H9 (cell line): Measurements from ENCODE around the gene TAF4. TPM values are rescaled to one million over a fixed set of nuclear protein-coding genes. Genes with fewer than 3 reads are reported as not detected.

Experiments used
- DNase-seq: peaks from one replicate; pipeline ENCODE4 v3.0.0-alpha.2; 2017
- H2AFZ ChIP-seq: one replicate; pipeline ENCODE4 v1.6.1; 2013; ENCODE audit warnings: mild to moderate bottlenecking, low read length, control low read depth, moderate library complexity
- H2AK5ac ChIP-seq: 2 replicates; pipeline ENCODE4 v1.6.1; 2013; ENCODE audit warnings: low read length, control low read depth, mixed read lengths; ENCODE audit not compliant: insufficient read length
- H2BK120ac ChIP-seq: one replicate; pipeline ENCODE4 v1.6.1; 2013; ENCODE audit warnings: low read depth, mild to moderate bottlenecking, low read length, control low read depth, inconsistent platforms; ENCODE audit not compliant: poor library complexity, severe bottlenecking
- H2BK12ac ChIP-seq: 2 replicates; pipeline ENCODE4 v1.6.1; 2013; ENCODE audit warnings: low read length, control low read depth, mixed read lengths, low read depth; ENCODE audit not compliant: insufficient read length
- H2BK15ac ChIP-seq: 2 replicates; pipeline ENCODE4 v1.6.1; 2013; ENCODE audit warnings: low read depth, low read length, control low read depth
- H2BK20ac ChIP-seq: one replicate; pipeline ENCODE4 v1.6.1; 2013; ENCODE audit warnings: low read depth, mild to moderate bottlenecking, low read length, control low read depth, inconsistent platforms; ENCODE audit not compliant: poor library complexity, severe bottlenecking
- H2BK5ac ChIP-seq: 2 replicates; pipeline ENCODE4 v1.6.1; 2013; ENCODE audit warnings: low read length, control low read depth, mixed read lengths; ENCODE audit not compliant: insufficient read length
- H3K14ac ChIP-seq: 2 replicates; pipeline ENCODE4 v1.6.1; 2013; ENCODE audit warnings: low read length, control low read depth; ENCODE audit not compliant: insufficient read depth
- H3K18ac ChIP-seq: 2 replicates; pipeline ENCODE4 v1.6.1; 2013; ENCODE audit warnings: low read depth, mild to moderate bottlenecking, mixed read lengths, low read length, control low read depth; ENCODE audit not compliant: insufficient read length
- H3K23ac ChIP-seq: 2 replicates; pipeline ENCODE4 v1.6.1; 2013; ENCODE audit warnings: low read length, control low read depth, mixed read lengths, low read depth; ENCODE audit not compliant: insufficient read length
- H3K23me2 ChIP-seq: 2 replicates; pipeline ENCODE4 v1.6.1; 2013; ENCODE audit warnings: low read depth, mild to moderate bottlenecking, mixed read lengths, low read length, control low read depth; ENCODE audit not compliant: insufficient read length, poor library complexity, severe bottlenecking
- H3K27ac ChIP-seq: 2 replicates; pipeline ENCODE4 v1.5.1; 2013; ENCODE audit warnings: low read length, control low read depth, mixed read lengths, low read depth; ENCODE audit not compliant: insufficient read length
- H3K27me3 ChIP-seq: 2 replicates; pipeline ENCODE4 v1.6.1; 2013; ENCODE audit warnings: low read length, control low read depth, inconsistent platforms; ENCODE audit not compliant: insufficient read depth
- H3K4ac ChIP-seq: 2 replicates; pipeline ENCODE4 v1.6.1; 2013; ENCODE audit warnings: low read depth, mild to moderate bottlenecking, control low read depth, inconsistent platforms, low read length, moderate library complexity
- H3K4me1 ChIP-seq: 2 replicates; pipeline ENCODE4 v1.6.1; 2013; ENCODE audit warnings: low read length, control low read depth, inconsistent platforms; ENCODE audit not compliant: insufficient read depth
- H3K4me2 ChIP-seq: 2 replicates; pipeline ENCODE4 v1.6.1; 2013; ENCODE audit warnings: low read length, control low read depth, mixed read lengths; ENCODE audit not compliant: insufficient read length, insufficient read depth
- H3K56ac ChIP-seq: 2 replicates; pipeline ENCODE4 v1.6.1; 2013; ENCODE audit warnings: low read depth, mild to moderate bottlenecking, mixed read lengths, low read length, control low read depth; ENCODE audit not compliant: insufficient read length
- H3K79me1 ChIP-seq: 2 replicates; pipeline ENCODE4 v1.6.1; 2013; ENCODE audit warnings: low read depth, mild to moderate bottlenecking, moderate library complexity, low read length, control low read depth, inconsistent platforms; ENCODE audit not compliant: insufficient read depth, poor library complexity, severe bottlenecking
- H3K79me2 ChIP-seq: 2 replicates; pipeline ENCODE4 v1.6.1; 2013; ENCODE audit warnings: low read length, control low read depth, inconsistent platforms; ENCODE audit not compliant: insufficient read depth
- H3K9ac ChIP-seq: 2 replicates; pipeline ENCODE4 v1.6.1; 2013; ENCODE audit warnings: low read length, control low read depth, mixed read lengths; ENCODE audit not compliant: insufficient read length; ENCODE audit errors: extremely low read depth
- H3K9me3 ChIP-seq: one replicate; pipeline ENCODE4 v1.6.1; 2013; ENCODE audit warnings: low read depth, low read length, inconsistent platforms; ENCODE audit not compliant: control insufficient read depth
- H3T11ph ChIP-seq: one replicate; pipeline ENCODE4 v1.6.1; 2013; ENCODE audit warnings: mild to moderate bottlenecking, low read length, control low read depth, inconsistent platforms
- H4K20me1 ChIP-seq: one replicate; pipeline ENCODE4 v1.6.1; 2013; ENCODE audit not compliant: control insufficient read depth, insufficient read length, insufficient read depth
- H4K5ac ChIP-seq: 2 replicates; pipeline ENCODE4 v1.6.1; 2013; ENCODE audit warnings: low read depth, mild to moderate bottlenecking, mixed read lengths, low read length, control low read depth; ENCODE audit not compliant: insufficient read length
- H4K8ac ChIP-seq: replicated peaks from 2 replicates; pipeline ENCODE4 v1.6.1; 2013; ENCODE audit warnings: low read length, control low read depth, mixed read lengths, low read depth; ENCODE audit not compliant: insufficient read length
- H4K91ac ChIP-seq: 2 replicates; pipeline ENCODE4 v1.6.1; 2013; ENCODE audit warnings: low read depth, mild to moderate bottlenecking, moderate library complexity, mixed read lengths, low read length, control low read depth; ENCODE audit not compliant: insufficient read length
- H3K27ac Mint-ChIP-seq, 3 experiments: 2 replicates in 2 of 3; 3 replicates in 1 of 3; pipeline ENCODE4 v1.8.0; 2020 to 2021; ENCODE audit warnings: mixed read lengths in 3 of 3, mild to moderate bottlenecking in 1 of 3, moderate library complexity in 1 of 3
- H3K27me3 Mint-ChIP-seq: 2 replicates; pipeline ENCODE4 v1.8.0; 2021; ENCODE audit warnings: low read depth, mild to moderate bottlenecking, moderate library complexity, mixed read lengths
- H3K36me3 Mint-ChIP-seq, 3 experiments: 2 replicates in 2 of 3; 3 replicates in 1 of 3; pipeline ENCODE4 v1.8.0; 2020 to 2021; ENCODE audit warnings: low read depth in 3 of 3, mixed read lengths in 3 of 3; ENCODE audit not compliant: insufficient read depth in 1 of 3
- H3K4me1 Mint-ChIP-seq, 2 experiments: 2 replicates each; pipeline ENCODE4 v1.8.0; 2020; ENCODE audit warnings: mixed read lengths in 2 of 2
- H3K4me3 Mint-ChIP-seq, 2 experiments: 2 replicates in 1 of 2; 3 replicates in 1 of 2; pipeline ENCODE4 v1.8.0; 2020 to 2021; ENCODE audit warnings: mild to moderate bottlenecking in 2 of 2, mixed read lengths in 2 of 2, moderate library complexity in 1 of 2
- H3K9me3 Mint-ChIP-seq, 2 experiments: 2 replicates in 1 of 2; 3 replicates in 1 of 2; pipeline ENCODE4 v1.8.0; 2020; ENCODE audit warnings: mild to moderate bottlenecking in 2 of 2, mixed read lengths in 2 of 2, moderate library complexity in 1 of 2
- CTCF ChIP-seq: fragments of 200-600 bp; sonication (generic); conservative IDR thresholded peaks from 3 replicates; pipeline ENCODE4 v1.8.0; 2021; ENCODE audit warnings: antibody characterized with exemption, mild to moderate bottlenecking
- WGBS: extraction: QIAGEN DNeasy Blood & Tissue Kit; methylation state at CpG from one replicate; pipeline ENCODE4 v1.1.7; 2013; ENCODE audit warnings: missing lambda C conversion rate, low lambda C conversion rate, mixed read lengths; ENCODE audit not compliant: insufficient read length; ENCODE audit errors: extremely low coverage; 5-methylcytosine and 5-hydroxymethylcytosine counted together
- total RNA-seq: library from RNA; stranded (reverse); gene quantifications from 2 replicates; pipeline ENCODE4 v1.2.1, GENCODE V29; 2021

Gene TAF4
- total RNA-seq, 1 experiment from 2014 or later: 30.8 TPM

- no peak overlapping the region for H3T11ph ChIP-seq
- no peak overlapping the region for H3K4me2 ChIP-seq
- no peak overlapping the region for H3K9ac ChIP-seq
- no peak overlapping the region for H3K23ac ChIP-seq
- H4K8ac ChIP-seq: no peak overlapping the region
- H3K36me3 Mint-ChIP-seq: peaks cover 27 to 43% (median 36%) of the 10 kb centered on the region in 3 experiments
- no peaks in the 10 kb centered on the region for H3K27me3 Mint-ChIP-seq
- peaks cover 2 to 5% of the 10 kb centered on the region in 2 experiments; a peak in 4 of 5 replicates for H3K9me3 Mint-ChIP-seq
- TF ChIP-seq CTCF: no peak
- H2AFZ ChIP-seq: no peak overlapping the region
- no peaks in the 10 kb centered on the region for H3K4me1 ChIP-seq
- H2AK5ac ChIP-seq: no peak overlapping the region
- no CpG with 5 or more reads among the region's 25 CpGs for WGBS
- peaks cover 17 to 27% of the 10 kb centered on the region in 2 experiments for H3K4me1 Mint-ChIP-seq
- H2BK5ac ChIP-seq: no peak overlapping the region
- H2BK20ac ChIP-seq: no peak overlapping the region
- no peak for DNase-seq
- peak overlapping the region in 1 of 3 experiments; percentile 67; a peak in 3 of 7 replicates for H3K27ac Mint-ChIP-seq
- H3K14ac ChIP-seq: no peak overlapping the region
- no peak overlapping the region for H2BK15ac ChIP-seq
- no peak overlapping the region for H4K5ac ChIP-seq
- H3K23me2 ChIP-seq: no peaks in the 10 kb centered on the region
- no peaks in the 10 kb centered on the region for H3K27me3 ChIP-seq
- no peak overlapping the region for H3K27ac ChIP-seq
- H3K9me3 ChIP-seq: no peaks in the 10 kb centered on the region
- H2BK120ac ChIP-seq: no peak overlapping the region
- no peak overlapping the region for H3K56ac ChIP-seq
- no peak overlapping the region for H3K4me3 Mint-ChIP-seq
- H3K4ac ChIP-seq: no peak overlapping the region
- peaks cover 10% of the 10 kb centered on the region for H3K79me1 ChIP-seq
- peaks cover 62% of the 10 kb centered on the region for H3K79me2 ChIP-seq
- H4K20me1 ChIP-seq: peaks cover 5% of the 10 kb centered on the region
- no peak overlapping the region for H2BK12ac ChIP-seq
- no peak overlapping the region for H3K18ac ChIP-seq
- no peak overlapping the region for H4K91ac ChIP-seq
Observed at GRCh38 chr20:62059920-62060630, 5.6 kb downstream of the TAF4 start.
